Liver (tissue), 3 donors: Measurements from ENCODE around the gene EP400.

ENCODE experiments used
- FOXA1 ChIP-seq: IDR thresholded peaks from 2 replicates; pipeline ENCODE4 v1.6.1; 2016; ENCODE audit warnings: antibody characterized with exemption
- GABPA ChIP-seq, 2 donors: IDR thresholded peaks in 1 of 2; conservative IDR thresholded peaks in 1 of 2; 2 replicates each; pipeline ENCODE4 v1.6.1; 2016; ENCODE audit warnings: antibody characterized with exemption in 2 of 2, mild to moderate bottlenecking in 1 of 2, moderate library complexity in 1 of 2
- JUND ChIP-seq, 2 donors: IDR thresholded peaks; 2 replicates each; pipeline ENCODE4 v1.6.1; 2016; ENCODE audit warnings: antibody characterized with exemption in 2 of 2
- NR2F2 ChIP-seq: IDR thresholded peaks from 2 replicates; pipeline ENCODE4 v1.6.1; 2016; ENCODE audit warnings: antibody characterized with exemption
- RAD21 ChIP-seq, 2 donors: IDR thresholded peaks; 2 replicates each; pipeline ENCODE4 v1.6.1; 2016; ENCODE audit warnings: antibody characterized with exemption in 2 of 2, mild to moderate bottlenecking in 2 of 2
- RXRA ChIP-seq, 2 donors: IDR thresholded peaks; 2 replicates each; pipeline ENCODE4 v1.6.1; 2017 to 2018; ENCODE audit warnings: antibody characterized with exemption in 2 of 2, mild to moderate bottlenecking in 1 of 2
- TAF1 ChIP-seq: conservative IDR thresholded peaks from 2 replicates; pipeline ENCODE4 v1.6.1; 2016; ENCODE audit warnings: antibody characterized with exemption, mild to moderate bottlenecking
- YY1 ChIP-seq: IDR thresholded peaks from 2 replicates; pipeline ENCODE4 v1.6.1; 2016; ENCODE audit warnings: antibody characterized with exemption, mild to moderate bottlenecking
- ZBTB33 ChIP-seq: IDR thresholded peaks from 2 replicates; pipeline ENCODE4 v1.6.1; 2016; ENCODE audit warnings: antibody characterized with exemption
- TF ChIP-seq, protein P1 (sequence below): fragments of 150-350 bp; IDR thresholded peaks from 2 replicates; pipeline ENCODE4 v1.5.1; 2017; ENCODE audit warnings: improper control_type of control experiment, low read depth, low read length; ENCODE audit not compliant: missing input control
- TF ChIP-seq, protein P2 (sequence below): IDR thresholded peaks from 2 replicates; pipeline ENCODE4 v1.6.1; 2016; ENCODE audit warnings: antibody characterized with exemption, mild to moderate bottlenecking
- donor health status: healthy.
- donor health status: healthy.

GRCh38 chr12:131904346-131904745 is 45.4 kb upstream of the EP400 start:
- TF ChIP-seq, protein P1, sequence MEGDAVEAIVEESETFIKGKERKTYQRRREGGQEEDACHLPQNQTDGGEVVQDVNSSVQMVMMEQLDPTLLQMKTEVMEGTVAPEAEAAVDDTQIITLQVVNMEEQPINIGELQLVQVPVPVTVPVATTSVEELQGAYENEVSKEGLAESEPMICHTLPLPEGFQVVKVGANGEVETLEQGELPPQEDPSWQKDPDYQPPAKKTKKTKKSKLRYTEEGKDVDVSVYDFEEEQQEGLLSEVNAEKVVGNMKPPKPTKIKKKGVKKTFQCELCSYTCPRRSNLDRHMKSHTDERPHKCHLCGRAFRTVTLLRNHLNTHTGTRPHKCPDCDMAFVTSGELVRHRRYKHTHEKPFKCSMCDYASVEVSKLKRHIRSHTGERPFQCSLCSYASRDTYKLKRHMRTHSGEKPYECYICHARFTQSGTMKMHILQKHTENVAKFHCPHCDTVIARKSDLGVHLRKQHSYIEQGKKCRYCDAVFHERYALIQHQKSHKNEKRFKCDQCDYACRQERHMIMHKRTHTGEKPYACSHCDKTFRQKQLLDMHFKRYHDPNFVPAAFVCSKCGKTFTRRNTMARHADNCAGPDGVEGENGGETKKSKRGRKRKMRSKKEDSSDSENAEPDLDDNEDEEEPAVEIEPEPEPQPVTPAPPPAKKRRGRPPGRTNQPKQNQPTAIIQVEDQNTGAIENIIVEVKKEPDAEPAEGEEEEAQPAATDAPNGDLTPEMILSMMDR: no peak
- TF ChIP-seq, protein P2, sequence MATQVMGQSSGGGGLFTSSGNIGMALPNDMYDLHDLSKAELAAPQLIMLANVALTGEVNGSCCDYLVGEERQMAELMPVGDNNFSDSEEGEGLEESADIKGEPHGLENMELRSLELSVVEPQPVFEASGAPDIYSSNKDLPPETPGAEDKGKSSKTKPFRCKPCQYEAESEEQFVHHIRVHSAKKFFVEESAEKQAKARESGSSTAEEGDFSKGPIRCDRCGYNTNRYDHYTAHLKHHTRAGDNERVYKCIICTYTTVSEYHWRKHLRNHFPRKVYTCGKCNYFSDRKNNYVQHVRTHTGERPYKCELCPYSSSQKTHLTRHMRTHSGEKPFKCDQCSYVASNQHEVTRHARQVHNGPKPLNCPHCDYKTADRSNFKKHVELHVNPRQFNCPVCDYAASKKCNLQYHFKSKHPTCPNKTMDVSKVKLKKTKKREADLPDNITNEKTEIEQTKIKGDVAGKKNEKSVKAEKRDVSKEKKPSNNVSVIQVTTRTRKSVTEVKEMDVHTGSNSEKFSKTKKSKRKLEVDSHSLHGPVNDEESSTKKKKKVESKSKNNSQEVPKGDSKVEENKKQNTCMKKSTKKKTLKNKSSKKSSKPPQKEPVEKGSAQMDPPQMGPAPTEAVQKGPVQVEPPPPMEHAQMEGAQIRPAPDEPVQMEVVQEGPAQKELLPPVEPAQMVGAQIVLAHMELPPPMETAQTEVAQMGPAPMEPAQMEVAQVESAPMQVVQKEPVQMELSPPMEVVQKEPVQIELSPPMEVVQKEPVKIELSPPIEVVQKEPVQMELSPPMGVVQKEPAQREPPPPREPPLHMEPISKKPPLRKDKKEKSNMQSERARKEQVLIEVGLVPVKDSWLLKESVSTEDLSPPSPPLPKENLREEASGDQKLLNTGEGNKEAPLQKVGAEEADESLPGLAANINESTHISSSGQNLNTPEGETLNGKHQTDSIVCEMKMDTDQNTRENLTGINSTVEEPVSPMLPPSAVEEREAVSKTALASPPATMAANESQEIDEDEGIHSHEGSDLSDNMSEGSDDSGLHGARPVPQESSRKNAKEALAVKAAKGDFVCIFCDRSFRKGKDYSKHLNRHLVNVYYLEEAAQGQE: no peak
- TF ChIP-seq NR2F2 (no peak), RAD21 (IDR thresholded peaks at IDR 0.05) (no peak), ZBTB33 (no peak), RXRA (IDR thresholded peaks at IDR 0.05) (no peak), JUND (IDR thresholded peaks at IDR 0.05) (no peak), TAF1 (no peak), FOXA1 (no peak), YY1 (no peak), GABPA (IDR thresholded peaks at IDR 0.05 in 1 of 2, conservative IDR thresholded peaks at IDR 0.05 in 1 of 2) (no peak)
